Loucy (cell line): ENCODE data around the gene TUT4.

Experiments
- H2AFZ ChIP-seq: fragments of 200-600 bp; sonication (generic); 2 replicates; pipeline ENCODE4 v1.6.0; 2016; ENCODE audit warnings: antibody characterized with exemption, mild to moderate bottlenecking, low read length, moderate library complexity
- H3F3A ChIP-seq: fragments of 200-600 bp; 2 replicates; pipeline ENCODE4 v1.6.0; 2016; ENCODE audit warnings: antibody characterized with exemption, low read depth, mild to moderate bottlenecking
- H3K27me3 ChIP-seq: fragments of 200-600 bp; sonication (generic); 2 replicates; pipeline ENCODE4 v1.6.1; 2014; ENCODE audit warnings: low read length, mild to moderate bottlenecking; ENCODE audit not compliant: insufficient read depth, poor library complexity, severe bottlenecking
- H3K36me3 ChIP-seq: fragments of 200-600 bp; sonication (generic); 2 replicates; pipeline ENCODE4 v1.6.1; 2016; ENCODE audit warnings: low read length; ENCODE audit not compliant: insufficient read depth
- H3K4me1 ChIP-seq: fragments of 200-600 bp; sonication (generic); 2 replicates; pipeline ENCODE4 v1.5.1; 2014; ENCODE audit warnings: low read length, mild to moderate bottlenecking; ENCODE audit not compliant: insufficient read depth, poor library complexity, severe bottlenecking
- H3K4me2 ChIP-seq: fragments of 200-600 bp; sonication (generic); 2 replicates; pipeline ENCODE4 v1.6.0; 2014; ENCODE audit warnings: antibody characterized with exemption, low read length, low read depth, mild to moderate bottlenecking; ENCODE audit not compliant: poor library complexity, severe bottlenecking
- H3K4me3 ChIP-seq: fragments of 200-600 bp; sonication (generic); 2 replicates; pipeline ENCODE4 v1.5.1; 2014; ENCODE audit warnings: low read length, mild to moderate bottlenecking, mixed read lengths; ENCODE audit not compliant: poor library complexity, severe bottlenecking
- H3K79me2 ChIP-seq: fragments of 200-600 bp; sonication (generic); 2 replicates; pipeline ENCODE4 v1.6.1; 2014; ENCODE audit warnings: low read length; ENCODE audit not compliant: insufficient read depth
- H3K9ac ChIP-seq: fragments of 200-600 bp; sonication (generic); 2 replicates; pipeline ENCODE4 v1.6.0; 2014; ENCODE audit warnings: mild to moderate bottlenecking, low read depth, low read length, moderate library complexity; ENCODE audit not compliant: poor library complexity, severe bottlenecking
- H3K9me2 ChIP-seq: fragments of 200-600 bp; sonication (generic); replicated peaks from 2 replicates; pipeline ENCODE4 v1.6.1; 2016; ENCODE audit warnings: low read depth, low read length, mixed read lengths
- H3K9me3 ChIP-seq: fragments of 200-600 bp; sonication (generic); 2 replicates; pipeline ENCODE4 v1.6.1; 2014; ENCODE audit warnings: mild to moderate bottlenecking, antibody characterized with exemption, low read length, low read depth; ENCODE audit not compliant: insufficient read depth
- H4K20me1 ChIP-seq: fragments of 200-600 bp; sonication (generic); 2 replicates; pipeline ENCODE4 v1.6.0; 2014; ENCODE audit warnings: antibody characterized with exemption, low read length, mild to moderate bottlenecking; ENCODE audit not compliant: insufficient read depth, poor library complexity, severe bottlenecking
- CTCF ChIP-seq: fragments of 200-600 bp; sonication (generic); conservative IDR thresholded peaks from 2 replicates; pipeline ENCODE4 v1.5.1; 2014; ENCODE audit warnings: mild to moderate bottlenecking, antibody characterized with exemption, low read length
- EZH2phosphoT487 ChIP-seq: fragments of 200-600 bp; IDR thresholded peaks from 2 replicates; pipeline ENCODE4 v1.6.1; 2018; ENCODE audit warnings: antibody characterized with exemption, mild to moderate bottlenecking, moderate library complexity, borderline replicate concordance

TUT4 gene

GRCh38 chr1:52469108-52469507 lies 83.8 kb downstream of the TUT4 start:
- no peak overlapping the region for H3K4me3 ChIP-seq
- H3K9ac ChIP-seq: no peak overlapping the region
- no peaks in the 10 kb centered on the region for H4K20me1 ChIP-seq
- no peaks in the 10 kb centered on the region for H3K9me2 ChIP-seq
- H3K9me3 ChIP-seq: no peaks in the 10 kb centered on the region
- H3K36me3 ChIP-seq: peaks cover 18% of the 10 kb centered on the region; the same call in 1 of the 2 replicates
- H3K4me2 ChIP-seq: no peak overlapping the region
- H3K27me3 ChIP-seq: no peaks in the 10 kb centered on the region
- no peaks in the 10 kb centered on the region for H3K4me1 ChIP-seq
- no peak overlapping the region for H2AFZ ChIP-seq
- TF ChIP-seq CTCF (no peak), EZH2phosphoT487 (no peak)
- H3F3A ChIP-seq: no peaks in the 10 kb centered on the region
- no peaks in the 10 kb centered on the region for H3K79me2 ChIP-seq

- H3K79me2 ChIP-seq: no peaks in the 10 kb centered on the region
- H2AFZ ChIP-seq: no peak overlapping the region
- no peaks in the 10 kb centered on the region for H3K9me3 ChIP-seq
- no peak overlapping the region for H3K4me2 ChIP-seq
- no peaks in the 10 kb centered on the region for H3K9me2 ChIP-seq
- H3K9ac ChIP-seq: no peak overlapping the region
- no peaks in the 10 kb centered on the region for H3K4me1 ChIP-seq
- peaks cover 9% of the 10 kb centered on the region; the same call in 1 of the 2 replicates for H3K36me3 ChIP-seq
- no peaks in the 10 kb centered on the region for H4K20me1 ChIP-seq
- no peaks in the 10 kb centered on the region for H3K27me3 ChIP-seq
- H3K4me3 ChIP-seq: no peak overlapping the region
- TF ChIP-seq EZH2phosphoT487: no peak
- TF ChIP-seq CTCF: no peak
- H3F3A ChIP-seq: 0 out of 2 replicates have a peak, but pooled peaks cover 3% of the 10 kb centered on the region
These were observed 89.0 kb downstream of the TUT4 start for GRCh38 chr1:52463891-52464290.

DNA sequence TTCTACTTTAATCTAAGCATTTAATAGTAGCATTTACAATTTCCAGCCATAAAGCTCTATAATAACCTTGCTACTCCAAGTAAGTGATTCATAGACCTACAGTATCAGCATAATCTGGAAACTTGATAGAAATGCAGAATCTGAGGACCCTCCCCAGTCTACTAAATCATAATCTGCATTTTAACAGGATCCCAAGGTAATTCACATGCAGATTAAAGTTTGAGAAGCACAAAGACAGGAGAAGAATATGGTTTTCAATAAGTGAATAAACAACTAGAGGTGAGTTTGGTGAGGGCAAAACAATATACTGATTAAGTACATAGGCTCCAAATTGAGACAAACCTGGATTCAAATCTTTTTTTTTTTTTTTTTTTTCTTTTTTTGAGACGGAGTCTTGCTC lies 91.1 kb downstream of the TUT4 start:
- no peaks in the 10 kb centered on the region for H3K9me2 ChIP-seq
- no peaks in the 10 kb centered on the region for H3K9me3 ChIP-seq
- H3K79me2 ChIP-seq: no peaks in the 10 kb centered on the region
- TF ChIP-seq CTCF (no peak), EZH2phosphoT487 (no peak)
- no peaks in the 10 kb centered on the region for H3K4me1 ChIP-seq
- no peaks in the 10 kb centered on the region for H4K20me1 ChIP-seq
- H2AFZ ChIP-seq: no peak overlapping the region
- H3K36me3 ChIP-seq: peaks cover 12% of the 10 kb centered on the region; the same call in 1 of the 2 replicates
- no peaks in the 10 kb centered on the region for H3K27me3 ChIP-seq
- 0 out of 2 replicates have a peak, but pooled peaks cover 3% of the 10 kb centered on the region for H3F3A ChIP-seq
- no peak overlapping the region for H3K9ac ChIP-seq
- no peak overlapping the region for H3K4me3 ChIP-seq
- H3K4me2 ChIP-seq: no peak overlapping the region
